Mucosa of stomach (tissue), 1 donor: Measurements from ENCODE around the gene XPNPEP1.

Experiments
- H3K27me3 ChIP-seq: one replicate; pipeline ENCODE4 v1.7.0; 2013; ENCODE audit warnings: mild to moderate bottlenecking, low read length; ENCODE audit not compliant: control insufficient read depth, insufficient read depth
- H3K36me3 ChIP-seq: one replicate; pipeline ENCODE4 v1.7.0; 2013; ENCODE audit warnings: low read length; ENCODE audit not compliant: control insufficient read depth, insufficient read depth
- H3K4me1 ChIP-seq: one replicate; pipeline ENCODE4 v1.7.0; 2013; ENCODE audit warnings: mild to moderate bottlenecking, low read length; ENCODE audit not compliant: control insufficient read depth, insufficient read depth
- H3K4me3 ChIP-seq: one replicate; pipeline ENCODE4 v1.7.0; 2013; ENCODE audit warnings: low read length
- H3K9ac ChIP-seq: one replicate; pipeline ENCODE4 v1.7.0; 2013; ENCODE audit warnings: mild to moderate bottlenecking, low read length, moderate library complexity
- H3K9me3 ChIP-seq: one replicate; pipeline ENCODE4 v1.7.0; 2013; ENCODE audit warnings: mild to moderate bottlenecking, low read length, moderate library complexity; ENCODE audit not compliant: control insufficient read depth
- donor health status: Pancreatic carcinoma.

XPNPEP1 gene

DNA sequence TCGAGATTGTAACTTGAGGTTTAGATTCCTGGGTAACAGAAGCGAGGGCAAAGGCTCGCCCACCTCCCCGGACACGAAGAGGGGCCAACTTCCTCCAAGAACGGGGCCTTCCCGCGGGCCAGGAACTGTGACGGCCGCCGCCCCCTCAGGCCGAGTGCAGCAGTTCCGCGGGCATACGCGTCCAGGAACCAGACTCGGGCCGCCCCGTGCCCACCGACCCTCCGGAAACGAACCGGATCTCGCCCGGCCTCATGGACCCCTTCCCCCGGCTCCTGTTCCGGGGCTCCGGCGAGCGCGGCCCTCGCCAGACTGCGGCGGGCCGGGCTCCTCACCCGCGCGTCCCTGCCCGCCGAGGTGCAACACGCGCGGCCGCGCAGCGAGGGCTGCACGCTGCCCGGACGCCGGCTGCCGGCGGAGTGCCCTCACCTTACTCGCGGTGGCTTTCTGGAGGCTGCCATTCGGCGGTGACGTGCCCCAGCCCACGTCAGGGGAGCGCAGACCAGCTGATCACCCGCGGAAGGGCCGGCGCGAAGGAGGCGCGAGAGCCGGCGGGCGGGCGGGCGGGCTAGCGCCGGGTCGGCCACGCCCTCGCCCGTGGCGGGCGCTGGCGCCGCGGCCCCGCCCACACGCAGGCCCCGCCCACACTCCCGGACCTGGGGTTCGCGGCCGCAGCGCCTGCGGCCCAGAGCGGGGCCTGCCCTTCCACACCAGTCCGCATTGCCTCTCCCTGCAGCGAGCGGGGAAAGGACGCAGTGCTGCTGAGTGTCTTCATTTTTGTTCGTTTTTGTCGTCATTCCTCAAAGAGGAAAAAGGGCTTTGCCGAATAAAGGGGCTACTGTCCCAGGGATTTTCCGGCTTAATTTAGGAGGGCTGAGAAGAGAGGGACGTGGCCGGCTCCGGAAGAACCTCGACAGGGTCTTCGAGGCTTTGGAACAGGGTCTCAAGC is at the start of gene XPNPEP1:
TSS of gene XPNPEP1 (minus strand) at position 536 of the 946 bp plus-strand sequence. CDS start at position 458, 78 bp downstream.
- Histone ChIP-seq H3K4me1 (peaks cover 16% of the 10 kb centered on the region), H3K9ac (peak within 1 kb of the TSS; percentile 84), H3K4me3 (peak within 1 kb of the TSS; percentile 18), H3K36me3 (no peaks in the 10 kb centered on the region), H3K27me3 (no peaks in the 10 kb centered on the region), H3K9me3 (no peaks in the 10 kb centered on the region)

DNA sequence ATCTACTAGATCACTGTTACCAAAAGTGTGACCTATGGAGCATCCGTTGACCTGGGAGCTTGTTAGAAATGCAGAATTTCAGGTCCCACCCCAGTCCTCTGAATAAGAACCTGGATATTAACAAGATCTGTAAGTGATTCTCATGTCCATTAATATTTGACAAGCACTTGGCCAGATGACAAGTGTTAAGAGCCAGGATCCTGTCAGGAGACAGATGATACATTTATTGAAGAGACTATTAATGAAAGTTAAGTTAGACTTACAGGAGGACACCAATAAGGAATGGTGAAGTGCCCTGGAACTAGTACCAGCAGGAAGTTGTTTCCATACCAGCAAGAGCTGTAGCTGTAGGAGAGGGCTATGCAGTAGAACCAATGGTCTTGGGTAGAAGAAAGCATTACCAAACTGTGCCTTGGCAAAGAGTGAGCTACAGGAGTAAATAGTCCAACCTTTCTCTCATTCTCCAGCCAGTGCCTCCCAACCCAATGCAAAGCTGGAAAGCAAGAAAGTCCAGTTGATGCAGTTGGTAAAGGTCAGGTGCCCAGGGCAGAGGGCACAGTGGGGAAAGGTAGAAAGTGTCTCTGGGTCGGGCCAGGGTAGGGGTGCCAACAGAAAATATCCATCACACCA is 49.2 kb upstream of the XPNPEP1 start:
- no peaks in the 10 kb centered on the region for H3K36me3 ChIP-seq
- no peak overlapping the region for H3K9ac ChIP-seq
- H3K9me3 ChIP-seq, result no peaks in the 10 kb centered on the region
- no peaks in the 10 kb centered on the region for H3K27me3 ChIP-seq
- H3K4me1 ChIP-seq, result peaks cover 63% of the 10 kb centered on the region
- H3K4me3 ChIP-seq, result no peak overlapping the region

DNA sequence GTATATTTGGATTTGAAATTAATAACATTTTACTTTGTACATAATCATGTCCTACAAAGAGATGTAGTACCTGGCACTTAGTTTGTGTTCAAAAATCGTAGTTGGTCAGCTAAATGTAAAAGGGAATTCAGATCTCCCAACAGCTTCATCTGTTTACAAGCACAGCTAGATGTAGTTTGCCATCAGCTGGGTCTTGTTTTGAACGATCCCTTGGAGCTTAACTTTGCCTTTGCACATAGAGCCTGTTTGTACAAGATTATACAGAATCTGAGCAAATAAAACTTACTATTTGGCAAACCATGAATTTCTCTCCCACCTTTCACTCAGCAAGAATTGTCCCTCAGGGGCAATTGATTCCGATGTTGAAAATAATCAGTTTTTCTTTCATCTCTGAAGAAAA is 48.3 kb upstream of the XPNPEP1 start:
- Histone ChIP-seq H3K9ac (no peak overlapping the region), H3K4me3 (no peak overlapping the region), H3K9me3 (no peaks in the 10 kb centered on the region), H3K4me1 (peaks cover 64% of the 10 kb centered on the region), H3K36me3 (no peaks in the 10 kb centered on the region), H3K27me3 (no peaks in the 10 kb centered on the region)

DNA sequence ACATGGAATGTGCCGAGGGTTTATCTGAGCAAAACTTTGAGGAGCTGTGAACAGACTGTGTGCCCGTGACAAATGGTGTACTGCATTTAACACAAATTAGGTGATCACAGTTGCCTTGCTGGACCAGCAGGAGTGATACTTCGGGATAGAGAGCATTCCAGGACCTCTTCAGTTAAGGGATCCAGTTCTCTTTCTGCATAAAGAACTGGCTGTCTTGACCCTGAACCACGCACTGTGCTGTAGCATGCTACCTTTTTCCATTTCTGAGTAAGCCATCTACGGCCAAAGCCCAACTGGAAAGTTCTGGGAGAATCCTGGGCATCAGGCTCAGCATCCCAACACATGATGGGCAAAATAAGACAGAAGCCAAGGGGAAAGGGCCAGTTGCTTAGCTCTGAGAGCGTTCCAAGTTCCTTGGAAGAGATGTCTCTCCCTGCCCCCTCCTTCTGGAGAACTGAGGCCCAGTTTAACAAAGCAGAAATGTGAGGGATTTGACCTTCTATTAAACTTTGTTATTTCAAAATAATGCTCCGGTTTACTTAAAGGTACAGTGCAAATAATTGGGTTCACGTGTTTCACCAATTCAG is 46.5 kb upstream of the XPNPEP1 start:
- Histone ChIP-seq H3K4me3 (no peak overlapping the region), H3K4me1 (peaks cover 54% of the 10 kb centered on the region), H3K27me3 (no peaks in the 10 kb centered on the region), H3K9me3 (no peaks in the 10 kb centered on the region), H3K9ac (no peak overlapping the region), H3K36me3 (no peaks in the 10 kb centered on the region)

DNA sequence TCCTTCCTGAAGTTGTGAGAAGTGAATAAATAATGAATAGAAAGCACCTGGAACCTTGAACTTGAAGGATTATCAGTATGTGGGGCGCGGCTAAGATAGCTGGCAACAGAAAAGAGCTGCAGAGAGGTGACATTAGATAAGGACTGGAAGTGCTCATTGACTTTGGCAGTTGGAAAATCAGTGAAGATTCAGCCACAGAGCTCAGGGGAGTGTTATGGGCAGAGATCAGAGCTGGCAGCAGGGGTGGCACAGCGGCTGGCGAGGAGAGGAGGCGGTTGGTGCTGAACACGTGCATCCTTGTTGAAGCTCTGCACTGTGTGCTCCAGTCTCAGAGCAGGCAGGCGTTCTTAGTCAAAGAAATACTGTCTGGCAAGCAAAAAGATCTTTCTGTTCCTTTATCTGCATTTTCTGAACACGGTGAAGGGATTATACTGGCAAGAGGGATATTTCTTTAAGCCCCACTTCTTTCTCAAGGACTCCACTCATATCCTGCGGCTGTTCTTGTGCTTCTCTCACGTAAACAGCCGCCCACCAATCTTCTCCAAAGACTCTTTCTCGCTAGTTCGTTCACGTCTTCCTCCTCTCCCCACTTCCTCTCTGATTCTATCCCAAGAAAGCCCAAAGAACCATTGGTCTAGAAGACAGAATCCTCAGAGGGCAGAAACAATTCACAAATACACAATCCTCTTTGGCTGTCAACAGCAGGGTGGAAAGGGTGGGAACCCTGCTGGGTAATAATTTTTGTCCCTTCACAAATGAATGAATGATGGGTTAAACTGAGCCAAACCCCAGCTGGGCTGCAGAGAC is 45.8 kb upstream of the XPNPEP1 start:
- H3K9me3 ChIP-seq, result no peaks in the 10 kb centered on the region
- no peak overlapping the region for H3K9ac ChIP-seq
- no peaks in the 10 kb centered on the region for H3K36me3 ChIP-seq
- peaks cover 50% of the 10 kb centered on the region for H3K4me1 ChIP-seq
- no peaks in the 10 kb centered on the region for H3K27me3 ChIP-seq
- no peak overlapping the region for H3K4me3 ChIP-seq

DNA sequence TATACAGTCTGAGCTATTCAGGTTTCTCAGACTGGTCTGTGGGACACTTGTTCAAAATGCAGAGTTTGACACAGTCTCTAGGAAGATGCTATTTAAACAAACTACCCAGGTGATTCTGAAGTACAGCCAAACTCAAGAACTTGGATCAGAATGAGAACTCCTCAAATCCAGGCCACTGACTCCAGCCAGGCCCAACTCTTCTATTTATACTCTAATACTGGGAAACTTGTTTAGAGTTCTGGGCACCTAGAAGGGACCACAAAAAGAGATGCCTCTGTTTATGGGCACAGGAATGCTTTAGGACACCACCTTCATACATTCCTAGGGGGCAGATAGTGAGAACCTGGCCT is 44.4 kb upstream of the XPNPEP1 start:
- Histone ChIP-seq H3K36me3 (no peaks in the 10 kb centered on the region), H3K9me3 (no peaks in the 10 kb centered on the region), H3K4me3 (no peak overlapping the region), H3K4me1 (peaks cover 50% of the 10 kb centered on the region), H3K27me3 (no peaks in the 10 kb centered on the region), H3K9ac (peak overlapping the region; percentile 7)

DNA sequence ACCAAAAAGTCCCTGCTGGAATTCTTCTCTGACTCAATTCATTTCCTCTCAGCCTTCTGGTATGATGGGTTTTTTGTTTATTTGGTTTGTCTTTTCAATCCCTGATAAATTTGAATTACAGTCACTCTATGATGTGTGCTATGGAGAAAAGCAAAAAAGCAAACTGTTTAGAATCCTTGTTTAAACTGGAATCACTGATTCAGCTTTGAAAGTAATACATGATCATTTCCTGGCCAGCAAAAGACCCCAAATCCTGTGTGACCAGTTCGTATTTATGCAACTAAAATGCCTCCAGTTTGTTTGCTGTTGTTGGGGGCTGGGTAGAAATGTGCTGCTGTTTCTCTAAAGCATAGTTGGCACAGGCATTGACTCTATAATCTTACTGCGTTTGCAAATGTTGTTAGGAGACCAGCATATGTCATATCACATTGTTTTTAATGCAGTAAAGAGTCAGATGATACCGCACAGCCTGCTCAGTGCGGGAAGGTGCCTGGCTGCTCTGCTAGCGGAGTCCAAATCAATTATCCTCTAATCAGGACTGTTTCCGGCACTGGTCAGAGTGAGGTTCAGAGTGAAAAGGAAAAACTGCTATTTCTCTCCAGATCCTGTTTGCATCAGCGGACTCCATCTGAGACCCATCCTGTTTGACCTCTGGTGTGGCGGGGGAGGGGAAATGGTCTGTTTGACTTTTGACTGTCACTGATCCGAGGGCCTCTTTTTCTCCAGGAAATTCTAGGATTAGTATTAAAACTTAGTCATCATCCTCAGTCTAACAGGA is 43.8 kb upstream of the XPNPEP1 start:
- H3K9ac ChIP-seq, result peak overlapping the region; percentile 7
- no peak overlapping the region for H3K4me3 ChIP-seq
- no peaks in the 10 kb centered on the region for H3K9me3 ChIP-seq
- no peaks in the 10 kb centered on the region for H3K27me3 ChIP-seq
- no peaks in the 10 kb centered on the region for H3K36me3 ChIP-seq
- H3K4me1 ChIP-seq, result peaks cover 50% of the 10 kb centered on the region

DNA sequence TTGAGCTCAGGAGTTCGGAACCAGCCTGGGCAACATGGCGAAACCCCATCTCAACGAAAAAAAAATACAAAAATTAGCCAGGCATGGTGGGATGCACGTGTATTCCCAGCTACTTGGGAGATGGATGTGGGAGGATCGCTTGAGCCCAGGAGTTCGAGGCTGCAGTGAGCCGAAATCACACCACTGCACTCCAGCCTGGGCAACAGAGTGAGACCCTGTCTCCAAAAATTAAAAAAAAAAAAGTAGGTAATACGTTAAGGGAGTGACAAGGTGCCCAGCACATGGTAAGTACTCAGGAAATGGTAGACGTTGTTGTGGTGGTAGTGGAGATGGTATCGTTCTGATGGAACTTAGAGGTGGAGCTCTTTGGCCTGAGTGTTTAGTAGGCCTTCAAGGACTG is 41.0 kb upstream of the XPNPEP1 start:
- H3K27me3 ChIP-seq, result no peaks in the 10 kb centered on the region
- H3K36me3 ChIP-seq, result no peaks in the 10 kb centered on the region
- no peak overlapping the region for H3K9ac ChIP-seq
- H3K4me1 ChIP-seq, result peaks cover 41% of the 10 kb centered on the region
- no peaks in the 10 kb centered on the region for H3K9me3 ChIP-seq
- H3K4me3 ChIP-seq, result no peak overlapping the region

DNA sequence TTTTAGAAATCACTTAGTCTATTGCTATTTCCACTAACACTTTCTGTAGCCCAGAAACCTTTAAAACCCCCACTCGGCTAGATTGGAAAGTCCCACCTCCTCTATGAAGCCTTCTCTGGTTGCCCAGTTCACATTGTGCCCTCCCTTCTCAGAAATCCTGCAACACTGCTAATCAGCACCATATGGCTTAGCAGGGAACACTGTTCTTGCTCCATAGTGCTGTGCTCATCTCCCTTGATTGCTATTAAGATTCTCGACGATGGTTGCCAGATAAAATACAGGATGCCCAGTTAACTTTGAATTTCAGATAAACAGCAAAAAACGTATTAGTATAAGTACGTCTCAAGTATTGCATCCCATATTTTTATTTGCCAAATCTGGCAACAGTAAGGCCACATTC is 40.1 kb upstream of the XPNPEP1 start:
- no peaks in the 10 kb centered on the region for H3K36me3 ChIP-seq
- H3K9ac ChIP-seq, result no peak overlapping the region
- H3K4me1 ChIP-seq, result peaks cover 40% of the 10 kb centered on the region
- H3K9me3 ChIP-seq, result no peaks in the 10 kb centered on the region
- no peaks in the 10 kb centered on the region for H3K27me3 ChIP-seq
- H3K4me3 ChIP-seq, result no peak overlapping the region

DNA sequence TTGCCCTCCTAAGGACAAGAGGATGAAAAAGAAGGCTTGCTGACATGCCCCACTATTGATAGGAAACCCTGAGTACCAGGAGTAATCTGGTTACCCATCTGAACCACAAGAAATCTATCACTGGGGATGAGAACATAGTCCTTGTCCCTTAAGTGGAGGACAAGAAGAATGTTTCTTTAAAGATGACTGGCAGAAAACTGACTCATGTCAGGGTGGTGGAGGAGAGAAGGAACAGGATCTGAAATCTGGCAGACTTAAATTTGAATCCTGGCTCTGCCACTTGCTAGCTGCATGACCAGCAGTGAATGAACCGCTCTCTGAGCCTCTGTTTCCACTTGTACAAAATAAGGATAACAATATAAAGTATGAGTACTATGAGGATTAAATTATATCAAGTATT is 38.9 kb upstream of the XPNPEP1 start:
- Histone ChIP-seq H3K4me1 (peaks cover 38% of the 10 kb centered on the region), H3K9me3 (no peaks in the 10 kb centered on the region), H3K9ac (peak overlapping the region; percentile 7), H3K4me3 (no peak overlapping the region), H3K36me3 (no peaks in the 10 kb centered on the region), H3K27me3 (no peaks in the 10 kb centered on the region)
